NCI-H187 (cell line): ENCODE measurements around the gene NLN.
"Not testable (repeated sequence)": the region's sequence is repeated elsewhere in the genome, so short reads cannot be mapped to it uniquely, and the experiment has no call there.

ENCODE experiments used
- DNase-seq, 2 experiments: peaks; one replicate each; lab custom pipeline; 2025; lab: John Stamatoyannopoulos, UW

NLN gene

GRCh38 chr5:65721720-65722574 is at the start of gene NLN, which contains the start of gene SGTB:
Gene NLN (plus strand): TSS chr5:65722205. CDS start chr5:65722374, 169 bp downstream.
Gene SGTB (minus strand): TSS chr5:65722109. CDS start chr5:65720807, 1,302 bp downstream.
- DNase-seq: peak; percentile 77 to 91

- no peak for DNase-seq
Observed at GRCh38 chr5:65672796-65673195, 49.2 kb upstream of the NLN start.

- DNase-seq: no peak
Observed at GRCh38 chr5:65674749-65675148, 47.3 kb upstream of the NLN start.

GRCh38 chr5:65676056-65676455 is 45.9 kb upstream of the NLN start:
- DNase-seq: not testable (repeated sequence)

- no peak for DNase-seq
Observed at GRCh38 chr5:65682148-65682547, 39.9 kb upstream of the NLN start.

- DNase-seq: no peak
Observed at GRCh38 chr5:65693121-65693520, 28.9 kb upstream of the NLN start.

- no peak for DNase-seq
Observed at GRCh38 chr5:65695162-65695755, 26.7 kb upstream of the NLN start.

- no peak for DNase-seq
Observed at GRCh38 chr5:65695896-65696295, 26.1 kb upstream of the NLN start.

GRCh38 chr5:65696892-65697291 is 25.1 kb upstream of the NLN start:
- DNase-seq: no peak

GRCh38 chr5:65699338-65699737 is 22.7 kb upstream of the NLN start:
- no peak for DNase-seq

GRCh38 chr5:65702036-65702435 is 20.0 kb upstream of the NLN start:
- DNase-seq: no peak

GRCh38 chr5:65704621-65705239 is 17.3 kb upstream of the NLN start:
- no peak for DNase-seq

GRCh38 chr5:65707663-65708062 is 14.3 kb upstream of the NLN start:
- DNase-seq: no peak

- no peak for DNase-seq
Observed at GRCh38 chr5:65708145-65708544, 13.9 kb upstream of the NLN start.

GRCh38 chr5:65718576-65719310 is 3.3 kb upstream of the NLN start:
- no peak for DNase-seq

GRCh38 chr5:65721050-65721719 is 820 bp upstream of the NLN start:
- peak in 1 of 2 experiments; percentile 31 for DNase-seq

- DNase-seq: peak in 1 of 2 experiments; percentile 65
Observed at GRCh38 chr5:65722575-65723403, 784 bp downstream of the NLN start.

- no peak for DNase-seq
Observed at GRCh38 chr5:65727491-65728156, 5.6 kb downstream of the NLN start.

- DNase-seq: no peak
Observed at GRCh38 chr5:65728218-65728617, 6.2 kb downstream of the NLN start.

GRCh38 chr5:65730910-65731309 is 8.9 kb downstream of the NLN start:
- no peak for DNase-seq
